Activated gamma-delta T cell treated with Interleukin-2 at 50 U/mL for 16 hours (primary cell): ENCODE measurements around the gene MAGI3.
A peak's percentile ranks its signal among the peaks of the same experiment; 100 is the strongest.

Experiments
- DNase-seq: peaks from one replicate; pipeline ENCODE4 v3.0.0-alpha.2; 2020

MAGI3 gene

DNA sequence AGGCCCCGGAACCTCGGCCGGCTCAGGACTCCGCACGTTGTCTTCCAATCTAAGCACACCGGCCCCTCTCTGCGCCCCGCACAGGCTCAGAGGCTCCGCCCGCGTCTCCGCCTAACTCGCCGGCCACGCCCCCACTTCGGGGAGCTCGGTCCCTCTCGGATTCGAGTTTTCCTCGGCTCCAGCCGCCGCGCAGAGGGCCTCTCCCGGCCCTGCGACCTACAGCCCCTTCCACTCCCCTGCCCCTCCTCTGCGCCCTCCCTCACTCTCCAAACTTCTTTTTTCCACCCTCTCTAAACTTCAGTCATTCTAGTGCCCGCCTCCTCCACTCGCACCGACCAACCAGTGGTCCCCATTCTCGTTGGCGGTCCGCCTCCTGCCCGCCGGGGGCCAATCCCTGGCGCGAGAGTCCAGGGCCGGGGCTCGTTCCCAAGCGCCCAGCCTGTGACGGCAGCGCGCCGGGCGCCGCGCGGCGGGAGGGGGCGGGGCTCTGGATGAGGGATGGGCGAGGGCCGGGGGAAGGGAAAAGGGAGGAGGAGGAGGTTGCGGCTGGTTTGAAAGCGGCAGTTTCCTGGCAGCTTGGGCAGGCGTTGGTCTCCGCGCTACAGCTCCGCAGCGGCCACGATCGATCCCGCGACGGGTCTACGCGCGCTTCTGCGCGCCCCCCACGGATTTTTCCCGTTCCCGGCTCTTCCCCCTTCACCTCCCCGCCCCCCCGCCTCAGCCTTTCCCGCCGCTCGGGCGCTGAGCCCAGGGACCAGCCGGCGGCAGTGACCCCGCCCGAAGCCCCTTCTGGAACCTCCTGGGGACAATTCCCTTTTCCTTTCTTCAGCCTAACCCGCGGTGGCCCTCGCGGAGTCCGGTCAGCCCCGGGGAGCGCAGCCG is at the start of gene MAGI3:
Gene MAGI3 (plus strand): TSS at position 563 of the 882 bp plus-strand sequence. CDS start 519 bp downstream, outside the sequence.
- peak; percentile 84 for DNase-seq

DNA sequence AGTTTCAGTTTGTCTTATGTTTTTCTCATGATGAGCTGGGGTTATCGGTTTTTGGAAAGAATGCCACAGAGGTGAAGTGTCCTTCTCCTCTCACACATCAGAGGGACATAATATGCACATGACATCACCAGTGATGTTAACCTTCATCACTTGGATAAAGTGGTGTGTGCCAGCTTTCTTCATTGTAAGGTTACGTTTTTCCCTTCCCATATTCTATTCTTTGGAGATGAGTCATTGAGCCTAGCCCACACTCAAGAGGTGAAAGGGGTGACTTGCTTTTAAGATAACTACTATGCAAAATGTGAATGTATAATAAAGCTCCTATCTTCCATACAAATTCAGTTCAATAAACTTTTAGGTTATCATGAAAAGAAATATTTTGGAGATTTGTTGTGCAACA is 36.7 kb upstream of the MAGI3 start:
- DNase-seq: no peak

DNA sequence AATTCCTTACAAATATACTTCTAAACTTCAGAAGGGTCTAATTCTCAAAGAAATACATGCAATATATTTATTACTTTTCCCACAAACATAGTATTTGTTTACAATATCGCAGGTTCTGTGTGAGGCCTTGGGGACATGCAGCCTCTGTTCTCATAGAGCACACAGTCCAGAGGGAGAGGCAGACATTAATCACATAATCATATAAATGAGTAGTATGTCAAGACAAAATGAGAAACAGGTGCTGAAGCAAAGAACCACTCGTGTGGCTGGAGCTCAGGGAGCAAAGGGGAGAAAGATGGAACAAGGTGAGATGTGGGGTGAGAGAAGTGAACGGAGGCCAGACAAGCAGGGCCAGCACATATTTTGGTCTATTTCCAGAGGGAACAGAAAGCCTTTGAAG is 26.4 kb upstream of the MAGI3 start:
- DNase-seq: no peak

DNA sequence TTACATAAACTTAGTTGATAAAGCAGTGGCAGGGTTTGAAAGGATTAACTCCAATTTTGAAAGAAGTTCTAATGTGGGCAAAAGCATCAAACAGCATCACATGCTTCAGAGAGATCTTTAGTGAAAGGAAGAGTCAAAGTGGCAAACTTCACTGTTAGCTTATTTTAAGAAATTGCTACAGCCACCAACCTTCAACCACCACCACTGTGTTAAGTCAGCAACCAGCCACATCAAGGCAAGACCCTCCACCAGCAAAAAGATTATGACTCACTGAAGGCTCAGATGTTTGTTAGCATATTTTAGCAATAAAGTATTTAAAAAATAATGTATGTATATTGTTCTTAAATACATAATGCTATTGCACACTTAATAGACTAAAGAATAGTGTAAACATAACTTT is 21.3 kb upstream of the MAGI3 start:
- no peak for DNase-seq

DNA sequence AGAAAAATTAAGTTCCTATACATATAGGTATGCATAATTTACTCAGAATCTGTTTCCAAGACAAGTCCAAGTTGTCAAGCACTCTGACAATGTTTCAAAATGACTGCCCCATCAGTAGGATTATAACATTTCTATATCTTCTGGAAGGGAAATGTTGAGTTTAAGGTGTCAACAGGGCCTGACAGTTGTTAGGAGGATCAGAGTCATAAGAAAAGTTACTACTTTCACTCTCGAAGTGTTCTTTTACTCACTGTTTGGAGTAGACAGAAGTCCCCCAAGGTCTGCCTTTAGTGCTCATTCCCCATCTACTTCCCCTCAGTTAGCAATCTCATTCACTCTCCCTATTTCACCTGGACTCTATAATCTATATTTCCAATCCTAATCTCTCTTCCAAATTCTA is 20.6 kb upstream of the MAGI3 start:
- no peak for DNase-seq

DNA sequence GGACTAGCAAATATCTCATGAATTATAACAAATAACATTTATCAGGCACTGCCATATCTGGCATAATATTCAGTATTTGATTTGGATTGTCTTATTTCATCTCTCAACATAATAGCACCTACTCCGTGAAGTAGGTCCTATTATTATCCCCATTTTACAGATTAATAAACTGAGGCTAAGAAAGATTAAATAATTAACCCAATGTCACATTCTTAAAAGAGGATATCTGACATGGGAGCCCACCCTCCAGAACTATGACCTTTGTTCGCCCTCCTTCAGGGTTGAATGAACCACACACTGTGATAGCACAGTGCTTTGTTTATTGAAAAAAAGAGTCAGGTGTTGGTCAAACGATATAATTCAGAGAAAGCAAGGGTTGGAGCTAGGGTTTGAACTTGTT is 19.4 kb upstream of the MAGI3 start:
- no peak for DNase-seq

DNA sequence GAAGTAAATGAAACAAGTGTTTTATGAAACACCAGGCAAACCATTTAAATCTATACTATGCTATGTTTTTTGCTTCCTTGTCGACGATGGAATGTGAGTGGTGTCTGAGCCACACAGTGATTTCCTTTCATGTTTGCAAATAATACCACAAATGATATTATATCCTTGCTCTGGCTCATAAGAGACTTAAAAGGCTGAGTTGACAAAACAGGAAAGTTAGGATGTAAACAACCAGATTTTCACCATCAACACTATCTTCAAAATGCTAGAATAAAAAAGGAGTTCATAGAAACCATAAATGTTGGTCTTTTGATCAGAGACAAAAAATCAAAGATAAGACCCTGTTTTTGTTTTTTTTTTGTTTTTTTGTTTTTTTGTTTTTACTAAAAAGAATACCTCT is 17.8 kb upstream of the MAGI3 start:
- no peak for DNase-seq

DNA sequence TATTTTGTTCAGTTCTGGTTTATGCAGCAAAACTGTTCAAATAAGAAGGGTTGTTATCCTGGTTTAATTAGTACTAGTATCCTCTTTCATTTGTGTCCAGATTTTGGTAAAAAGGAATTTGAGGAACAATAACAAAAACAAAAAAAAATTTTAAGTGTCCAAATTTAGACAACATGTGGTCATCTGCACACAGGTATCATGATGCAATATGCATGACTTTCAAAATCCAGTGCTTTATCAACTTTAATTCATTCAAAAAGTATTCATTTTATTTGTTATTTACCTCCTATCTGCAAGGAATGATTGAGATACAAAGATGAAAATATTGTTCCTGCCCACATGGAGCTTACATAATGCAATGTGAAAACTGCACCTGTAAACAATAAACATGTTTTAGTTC is 16.7 kb upstream of the MAGI3 start:
- DNase-seq: no peak

DNA sequence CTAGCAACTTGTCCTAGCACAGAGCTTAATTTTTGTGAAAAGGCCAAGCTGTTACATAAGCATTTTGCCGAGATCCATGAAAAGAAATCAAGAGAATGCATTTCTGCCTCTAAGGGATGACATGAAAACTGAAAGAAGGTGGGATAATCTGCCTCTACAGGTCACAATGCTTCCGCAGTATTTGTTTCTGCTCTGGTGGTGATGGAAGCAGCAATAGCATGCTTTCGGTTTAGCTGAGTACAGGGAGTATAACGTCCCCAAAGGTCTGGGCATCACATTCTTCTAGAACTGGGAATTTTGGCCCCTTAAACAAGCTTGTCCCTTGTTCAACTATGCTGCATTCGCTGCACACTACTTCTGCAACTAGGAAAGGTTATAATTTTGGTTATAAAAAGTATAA is 14.4 kb upstream of the MAGI3 start:
- no peak for DNase-seq

DNA sequence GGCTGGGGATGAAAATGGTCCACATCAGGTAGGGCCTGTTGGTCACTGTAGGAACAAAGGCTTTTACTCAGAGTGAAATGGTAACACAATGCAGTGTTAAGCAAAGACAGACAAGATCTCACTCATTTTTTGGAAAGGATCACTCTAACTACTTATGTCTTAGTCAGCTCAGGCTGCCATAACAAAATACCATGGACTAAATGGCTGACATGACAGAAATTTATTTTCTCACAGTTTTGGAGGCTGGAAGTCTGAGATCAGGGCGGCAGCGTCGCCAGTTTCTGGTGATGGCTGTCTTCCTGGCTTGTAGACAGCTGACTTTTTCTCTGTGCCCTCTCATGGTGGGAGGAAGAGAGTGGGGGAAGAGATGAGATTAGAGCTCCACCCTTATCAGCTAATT is 10.2 kb upstream of the MAGI3 start:
- no peak for DNase-seq

DNA sequence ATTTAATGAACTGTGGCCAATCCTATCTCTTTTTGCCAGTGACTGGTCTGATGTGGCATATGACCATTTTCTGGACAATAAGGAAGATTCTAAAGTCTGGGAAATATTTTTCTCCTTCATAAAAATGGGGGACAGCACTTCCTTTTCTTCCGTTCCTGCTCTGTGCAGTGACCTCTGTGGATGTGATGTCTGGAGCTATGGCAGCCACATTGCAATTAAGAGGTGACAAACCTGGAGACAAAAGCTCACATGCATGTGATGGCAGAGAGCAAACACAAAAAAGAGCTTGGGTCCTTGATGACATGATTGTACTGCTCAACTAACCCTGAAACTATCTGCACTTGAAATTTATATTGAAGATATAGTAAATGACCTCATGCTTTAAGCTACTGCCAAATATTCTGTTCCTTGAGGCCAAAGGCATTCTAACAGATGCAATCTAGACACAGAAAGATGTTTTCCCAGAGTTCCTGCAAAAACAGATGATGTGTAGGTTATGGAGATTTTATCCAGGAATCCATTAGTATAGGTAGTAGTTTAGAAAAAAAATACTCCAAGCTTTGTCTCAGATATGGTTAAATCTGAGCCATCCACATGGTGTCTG is 2.2 kb upstream of the MAGI3 start:
- no peak for DNase-seq

DNA sequence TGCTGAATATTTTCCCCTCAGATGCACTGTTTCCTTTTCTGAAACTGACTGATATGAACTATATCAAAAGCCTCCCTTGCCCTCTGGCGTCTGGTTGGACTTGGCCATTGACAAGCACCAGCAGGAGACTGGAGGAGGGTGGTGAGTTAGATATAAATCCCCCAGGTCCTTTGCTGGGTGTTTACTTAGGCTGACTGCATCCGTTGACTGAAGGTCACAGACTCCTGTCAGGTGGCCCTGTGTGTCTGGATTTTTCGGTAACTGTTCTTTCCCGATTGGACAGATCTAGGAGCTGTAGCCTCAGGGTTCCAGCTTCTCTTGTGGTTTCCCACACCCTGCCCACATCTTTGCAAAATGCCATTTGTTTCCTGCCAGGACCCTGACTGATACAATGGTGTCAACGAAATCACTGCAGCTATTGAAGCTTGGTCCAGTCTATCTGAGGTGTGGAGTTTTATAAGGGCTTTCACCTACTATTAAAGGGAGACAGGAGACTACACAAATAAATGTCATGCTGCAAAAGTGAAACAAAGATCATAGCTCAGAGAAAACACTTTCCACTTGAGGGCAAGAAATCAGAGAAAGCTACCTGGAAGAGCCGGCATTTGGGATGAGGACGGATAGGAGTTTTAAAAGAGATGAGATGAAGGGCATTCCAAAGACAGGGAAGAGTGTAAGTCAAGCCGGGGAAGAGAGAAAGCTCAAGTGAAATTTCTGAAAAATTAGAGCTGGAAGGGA is 1.5 kb upstream of the MAGI3 start:
- DNase-seq: no peak

DNA sequence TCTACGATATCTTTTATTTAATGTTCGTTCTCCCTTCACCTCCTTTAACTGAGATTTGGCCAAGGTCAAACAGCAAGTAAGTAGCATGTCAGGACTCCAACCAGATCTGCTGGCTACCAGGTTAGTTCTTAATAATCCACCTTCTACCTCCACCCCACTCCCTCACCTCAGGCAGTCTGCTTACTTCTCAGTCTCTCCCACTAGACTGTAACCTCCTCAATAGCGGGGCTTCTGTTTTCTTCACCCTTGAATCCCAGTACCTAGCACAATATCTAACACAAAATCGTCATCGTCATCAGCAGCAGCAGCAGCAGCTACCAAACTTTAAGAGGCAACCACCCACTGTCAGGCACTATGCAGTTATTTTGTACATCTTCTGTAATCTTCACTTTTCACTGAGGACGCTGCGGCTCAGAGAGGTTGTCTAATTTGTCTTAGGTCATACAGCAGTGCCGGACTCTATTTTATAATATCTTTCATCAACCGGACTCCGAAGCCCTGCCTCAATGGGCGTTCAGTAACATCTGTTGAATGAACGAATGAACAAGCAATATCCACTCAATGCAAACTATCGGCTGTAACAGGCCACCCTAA is 859 bp upstream of the MAGI3 start:
- no peak for DNase-seq

DNA sequence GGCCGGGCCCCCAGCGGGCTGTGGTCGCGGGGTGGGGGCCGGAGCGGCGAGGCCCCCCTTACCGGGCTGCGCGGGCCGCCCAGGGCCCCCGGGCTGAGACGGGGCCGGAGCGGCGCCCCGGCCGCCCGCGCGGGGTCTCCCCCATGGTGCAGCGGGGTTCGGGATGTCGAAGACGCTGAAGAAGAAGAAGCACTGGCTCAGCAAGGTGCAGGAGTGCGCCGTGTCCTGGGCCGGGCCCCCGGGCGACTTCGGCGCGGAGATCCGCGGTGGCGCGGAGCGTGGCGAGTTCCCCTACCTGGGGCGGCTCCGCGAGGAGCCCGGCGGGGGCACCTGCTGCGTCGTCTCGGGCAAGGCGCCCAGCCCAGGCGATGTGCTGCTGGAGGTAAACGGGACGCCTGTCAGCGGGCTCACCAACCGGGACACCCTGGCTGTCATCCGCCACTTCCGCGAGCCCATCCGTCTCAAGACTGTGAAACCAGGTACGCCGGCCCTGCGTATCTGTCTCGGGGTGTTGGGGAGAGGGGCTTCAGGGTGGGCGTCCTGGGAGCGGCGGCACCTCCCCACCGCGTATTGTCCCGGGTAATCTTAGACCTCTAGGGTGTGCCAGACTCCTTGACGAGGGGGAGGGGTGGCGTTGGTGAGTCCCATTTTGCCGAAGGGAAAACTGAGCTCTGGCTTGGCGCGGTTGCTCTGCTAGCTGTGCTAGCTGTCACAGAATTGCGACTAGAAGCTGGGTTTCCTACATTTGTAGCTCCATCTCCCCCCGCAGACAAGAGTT is 745 bp downstream of the MAGI3 start:
- DNase-seq: peak; percentile 33

DNA sequence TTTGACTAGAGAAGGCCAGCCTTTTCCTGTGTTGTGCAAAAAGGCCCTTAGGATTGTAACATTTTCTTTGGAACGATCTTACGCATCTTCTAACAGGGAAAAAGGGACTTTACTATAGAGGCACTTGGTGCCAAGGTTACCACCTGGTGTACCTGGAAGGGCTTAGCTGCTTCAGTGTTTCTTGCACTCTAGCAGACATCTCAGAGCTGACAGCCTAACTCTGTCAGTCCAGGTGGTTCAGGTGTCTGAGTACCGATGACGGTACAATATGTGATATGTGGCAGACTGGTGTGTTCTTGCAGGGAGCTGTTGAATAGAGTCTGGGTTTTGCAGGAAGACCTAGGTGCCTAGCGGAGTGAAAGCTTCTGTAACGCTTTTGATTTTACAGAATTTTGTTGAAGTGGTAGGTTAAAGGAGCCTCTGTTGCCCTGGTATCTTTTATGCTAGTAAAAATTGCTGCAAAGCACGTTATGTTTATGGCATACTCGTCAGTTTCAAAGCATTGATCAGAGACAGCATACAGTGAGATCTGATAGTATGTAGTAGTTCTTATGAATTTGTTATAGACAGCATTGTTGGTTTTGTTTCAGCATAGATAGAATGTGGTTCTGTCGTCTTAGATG is 1.4 kb downstream of the MAGI3 start:
- peak; percentile 3 for DNase-seq

DNA sequence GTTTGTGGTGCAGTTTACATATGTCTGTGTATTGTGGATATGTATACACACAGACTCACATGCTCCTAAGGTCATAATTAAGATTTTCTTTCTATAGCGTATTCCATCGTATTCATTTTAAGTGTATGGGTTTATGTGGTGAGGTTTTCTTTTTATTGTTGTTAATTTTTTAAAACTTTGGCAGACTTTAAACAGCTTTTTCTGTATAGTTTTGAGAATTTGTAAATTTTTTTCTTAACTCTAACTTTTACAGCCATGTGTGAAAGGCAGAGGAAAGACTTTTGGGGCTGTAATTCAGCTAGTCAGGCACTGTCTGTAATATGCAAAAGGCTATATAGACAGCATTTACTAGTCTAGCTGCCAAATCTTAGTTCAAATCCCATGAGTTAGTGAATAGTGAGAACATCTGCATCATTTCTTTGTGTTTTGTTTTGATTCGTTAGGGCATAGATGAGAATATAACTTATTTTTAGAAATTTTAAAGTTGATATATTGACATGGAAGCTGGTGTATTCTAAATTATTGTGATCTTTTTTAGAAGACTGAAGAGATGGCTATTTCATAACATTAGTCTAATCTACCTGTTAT is 2.3 kb downstream of the MAGI3 start:
- no peak for DNase-seq

DNA sequence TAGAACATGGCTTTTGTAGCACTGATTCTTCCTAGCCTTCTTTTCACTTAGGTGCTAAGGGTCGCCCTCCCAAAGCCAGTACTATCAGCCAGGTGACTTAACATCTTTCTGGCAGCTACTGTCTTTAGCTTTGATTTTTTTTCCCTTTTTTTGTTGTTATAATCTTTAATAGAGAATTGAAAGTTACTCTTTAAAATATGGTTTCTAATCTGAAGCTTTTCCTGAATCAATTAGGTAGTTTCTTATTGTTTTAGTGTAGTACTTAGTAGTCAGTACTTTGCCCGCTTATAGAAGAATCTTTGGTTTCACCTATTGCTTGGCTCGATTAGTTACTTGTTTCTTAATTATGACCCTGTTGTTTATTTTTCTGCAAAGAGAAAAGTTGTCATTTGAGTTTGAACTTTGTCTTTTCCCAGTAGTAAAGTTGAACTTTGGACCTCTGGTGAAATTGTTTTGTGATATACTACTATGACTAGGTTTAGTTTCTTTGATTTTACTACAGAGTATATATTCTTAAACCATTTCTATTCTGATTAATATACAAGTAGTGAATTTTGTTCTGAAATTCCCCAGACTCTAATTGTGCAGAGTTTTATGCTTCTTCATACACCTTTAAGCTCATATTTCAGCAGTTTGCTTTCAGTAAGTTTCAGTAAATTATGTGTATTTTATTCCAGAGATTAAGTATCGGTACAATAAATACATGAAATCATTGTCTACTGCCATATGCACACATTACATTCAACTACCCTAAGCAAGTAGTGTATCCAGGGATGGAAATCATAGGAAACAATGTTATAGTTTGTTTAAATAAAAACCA is 3.9 kb downstream of the MAGI3 start:
- no peak for DNase-seq

DNA sequence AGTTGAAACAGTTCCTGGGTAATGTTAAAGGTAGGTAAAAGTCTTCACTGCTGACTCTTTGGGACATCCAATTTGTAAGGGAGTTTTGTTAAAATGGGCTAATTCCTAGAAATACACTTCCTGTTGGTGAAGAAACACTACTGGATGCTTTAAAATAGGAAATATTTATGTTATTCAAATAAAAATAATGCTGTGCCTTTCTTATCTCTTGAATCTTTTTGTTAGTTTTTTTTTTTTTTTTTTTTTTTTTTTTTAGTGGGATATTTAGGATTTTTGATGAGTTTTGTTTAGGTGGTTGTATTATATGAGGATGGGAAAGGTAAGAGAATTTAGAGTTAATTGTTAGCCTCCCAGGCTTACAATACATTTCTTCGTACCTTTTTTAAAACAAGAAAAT is 4.5 kb downstream of the MAGI3 start:
- no peak for DNase-seq

DNA sequence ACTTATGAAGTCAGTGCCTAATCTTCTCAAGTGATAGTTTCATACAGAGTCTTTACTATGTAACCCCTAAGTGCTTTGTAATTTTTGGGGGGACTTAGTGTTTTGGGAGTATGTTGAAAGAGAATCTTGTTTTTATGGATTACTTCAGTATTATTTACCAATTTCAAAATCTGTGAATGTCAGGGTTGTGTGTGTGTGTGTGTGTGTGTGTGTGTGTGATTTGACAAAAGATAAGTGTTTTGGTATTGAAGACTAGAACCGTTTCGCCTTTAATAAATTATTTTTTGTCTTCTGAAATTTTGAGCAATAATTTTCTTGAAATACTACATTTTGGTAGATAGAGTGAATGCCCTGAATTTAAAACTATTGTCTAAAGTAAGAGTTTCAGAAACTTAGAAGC is 5.8 kb downstream of the MAGI3 start:
- no peak for DNase-seq

DNA sequence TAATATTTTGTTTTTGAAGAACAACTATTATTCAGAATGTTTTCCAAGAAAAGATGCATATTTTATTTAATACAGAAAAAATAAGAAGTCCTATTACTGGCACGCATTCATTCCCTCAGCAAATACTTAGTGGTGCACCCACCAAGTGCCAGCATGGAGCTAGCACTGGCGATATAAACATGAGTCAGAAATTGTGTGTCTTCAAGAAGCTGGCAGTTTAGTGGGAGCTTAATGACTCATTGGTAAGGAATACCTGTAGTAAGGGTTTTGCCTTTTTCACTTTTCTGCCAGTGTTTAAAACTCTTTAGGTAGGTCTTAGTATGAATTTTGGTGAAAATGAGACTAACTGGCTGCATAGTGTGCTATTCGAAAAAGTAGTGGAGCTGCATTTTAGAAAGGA is 6.3 kb downstream of the MAGI3 start:
- no peak for DNase-seq

DNA sequence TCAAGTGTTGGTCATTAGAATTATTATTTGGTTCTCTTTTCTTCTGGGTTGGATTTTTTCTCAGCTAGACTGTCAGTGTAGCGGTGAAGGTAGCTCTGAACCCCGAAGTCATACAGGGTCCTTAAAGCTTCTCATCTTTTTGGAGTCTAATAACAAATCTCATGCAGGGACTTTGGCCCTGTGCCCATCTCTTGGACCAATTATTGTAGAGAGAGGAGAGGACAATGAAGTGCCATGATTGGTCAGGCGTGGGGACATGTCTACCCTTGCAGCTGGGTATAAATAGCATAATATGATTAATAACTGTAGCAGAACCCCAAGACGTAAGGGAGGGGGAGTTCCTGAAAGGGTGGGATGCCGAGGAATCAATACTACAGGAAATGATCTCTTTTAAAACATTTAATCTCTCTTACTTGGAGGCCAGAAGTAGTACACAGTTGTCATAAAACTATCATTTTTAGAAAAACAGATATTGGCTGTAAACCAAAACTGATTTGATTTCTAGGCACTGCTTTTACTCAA is 8.8 kb downstream of the MAGI3 start:
- no peak for DNase-seq
